HepG2 (cell line): Measurements from ENCODE around the gene ADIRF. TPM values are rescaled to one million over a fixed set of nuclear protein-coding genes. Genes with fewer than 3 reads are reported as not detected.

Source experiments
- ATAC-seq: fragments of 200-7000 bp; cut with Tn5 transposase; 3 replicates; pipeline ENCODE4 v1.9.1; 2020; ENCODE audit warnings: mild to moderate bottlenecking, moderate library complexity
- BruUV-seq: library from RNA; stranded (reverse); fragments of 400-500 nt; replicated peaks from 2 replicates; lab custom pipeline; 2021; lab: Mats Ljungman, UMichigan
- CTCF ChIA-PET: fragments of 300-600 bp; formaldehyde crosslinking; extraction: SDS; loops from one replicate; lab custom pipeline; 2021; ENCODE audit warnings: low total read pairs, inconsistent platforms, low intra/inter-chr PET ratio; lab: Yijun Ruan, JAX
- POLR2A ChIA-PET: fragments of 350-600 bp; sonication (Branson Sonifier 250); formaldehyde crosslinking; loops from one replicate; lab custom pipeline; 2020; ENCODE audit warnings: antibody characterized with exemption, inconsistent platforms; lab: Yijun Ruan, JAX
- DNase-seq: peaks from one replicate; pipeline ENCODE4 v3.0.0-alpha.2; 2015; ENCODE audit warnings: low spot score
- FAIRE-seq: peaks from 3 replicates; lab custom pipeline; 2011; peaks lifted over from hg19 to GRCh38; lab: Jason Lieb, UNC
- H2AFZ ChIP-seq: one replicate; pipeline ENCODE4 v1.6.1; 2011; ENCODE audit warnings: low read length, inconsistent platforms
- H3K27ac ChIP-seq: fragments of 300-600 bp; 3 replicates; pipeline ENCODE4 v1.8.0; 2011; ENCODE audit warnings: mixed run types, mild to moderate bottlenecking, mixed read lengths, low read length, inconsistent platforms; ENCODE audit not compliant: insufficient read depth; ENCODE audit errors: extremely low read length
- H3K27me3 ChIP-seq, 2 experiments: fragments of 200-600 bp in 1 of 2; 2 replicates in 1 of 2; 3 replicates in 1 of 2; pipeline versions ENCODE4 v1.6.0 to v1.8.0; 2011; ENCODE audit warnings: low read length in 2 of 2, mild to moderate bottlenecking in 2 of 2, moderate library complexity in 2 of 2, inconsistent platforms in 1 of 2; ENCODE audit not compliant: insufficient read depth in 2 of 2, control insufficient read depth in 1 of 2
- H3K36me3 ChIP-seq, 2 experiments: fragments of 200-600 bp in 1 of 2; replicated peaks in 1 of 2; 2 replicates in 1 of 2; 3 replicates in 1 of 2; pipeline versions ENCODE4 v1.5.1 to v1.8.0; 2011; ENCODE audit warnings: low read length in 2 of 2, inconsistent platforms in 1 of 2; ENCODE audit not compliant: insufficient read depth in 2 of 2, control insufficient read depth in 1 of 2
- H3K4me1 ChIP-seq: 2 replicates; pipeline ENCODE4 v1.5.1; 2012; ENCODE audit warnings: low read length, inconsistent platforms; ENCODE audit not compliant: insufficient read depth
- H3K4me2 ChIP-seq: 2 replicates; pipeline ENCODE4 v1.6.0; 2011; ENCODE audit warnings: low read depth, low read length, inconsistent platforms
- H3K4me3 ChIP-seq, 3 experiments: fragments of 200-600 bp in 1 of 3; sonication (generic), shearing (Covaris generic) in 1 of 3; replicated peaks in 1 of 3; 2 replicates each; pipeline ENCODE4 v1.5.1; 2011 to 2016; ENCODE audit warnings: low read length in 3 of 3, inconsistent platforms in 2 of 3, low read depth in 2 of 3, mild to moderate bottlenecking in 2 of 3, control low read depth in 1 of 3, mixed read lengths in 1 of 3; ENCODE audit not compliant: insufficient read depth in 1 of 3
- H3K79me2 ChIP-seq: one replicate; pipeline ENCODE4 v1.6.1; 2011; ENCODE audit warnings: low read length, inconsistent platforms; ENCODE audit not compliant: insufficient read depth
- H3K9ac ChIP-seq: 2 replicates; pipeline ENCODE4 v1.6.0; 2011; ENCODE audit warnings: mild to moderate bottlenecking, low read depth, low read length, inconsistent platforms; ENCODE audit not compliant: insufficient read depth
- H3K9me3 ChIP-seq: 2 replicates; pipeline ENCODE4 v1.5.1; 2012; ENCODE audit warnings: mild to moderate bottlenecking, low read length
- H4K20me1 ChIP-seq: 2 replicates; pipeline ENCODE4 v1.6.0; 2011; ENCODE audit warnings: inconsistent platforms, mild to moderate bottlenecking, low read length, moderate library complexity; ENCODE audit not compliant: insufficient read depth
- KDM5B ChIP-seq: sonication (generic); formaldehyde crosslinking; IDR thresholded peaks from 2 replicates; pipeline ENCODE4 v1.4.0; 2020; ENCODE audit warnings: missing genetic modification reagents, mild to moderate bottlenecking, borderline replicate concordance
- KLF11 ChIP-seq: IDR thresholded peaks from 2 replicates; pipeline ENCODE4 v1.6.1; 2016; ENCODE audit warnings: missing compliant biosample characterization
- NFYC ChIP-seq: IDR thresholded peaks from 2 replicates; pipeline ENCODE4 v1.6.1; 2016; ENCODE audit warnings: missing genetic modification reagents, missing compliant biosample characterization
- SALL2 ChIP-seq: sonication (generic); formaldehyde crosslinking; IDR thresholded peaks from 2 replicates; pipeline ENCODE4 v1.8.1; 2023; ENCODE audit warnings: mild to moderate bottlenecking, missing genetic modification reagents, inconsistent platforms
- SNRNP70 ChIP-seq: fragments of 200-400 bp; formaldehyde crosslinking; IDR thresholded peaks from 2 replicates; pipeline ENCODE4 v1.6.1; 2017; ENCODE audit warnings: mild to moderate bottlenecking, low read depth, low read length, moderate library complexity
- SRSF9 ChIP-seq: fragments of 200-400 bp; formaldehyde crosslinking; IDR thresholded peaks from 2 replicates; pipeline ENCODE4 v1.6.1; 2018; ENCODE audit warnings: borderline replicate concordance, mild to moderate bottlenecking, low read depth, low read length; ENCODE audit not compliant: insufficient read depth, poor library complexity, severe bottlenecking
- ZBED4 ChIP-seq: sonication (generic); formaldehyde crosslinking; IDR thresholded peaks from 2 replicates; pipeline ENCODE4 v1.4.0; 2020; ENCODE audit warnings: missing genetic modification reagents, borderline replicate concordance
- ZFP82 ChIP-seq: sonication (generic); formaldehyde crosslinking; IDR thresholded peaks from 2 replicates; pipeline ENCODE4 v1.5.1; 2020; ENCODE audit warnings: mild to moderate bottlenecking, missing genetic modification reagents, borderline replicate concordance
- ZNF143 ChIP-seq: sonication (generic); formaldehyde crosslinking; IDR thresholded peaks from 2 replicates; pipeline ENCODE4 v1.4.0; 2020; ENCODE audit warnings: missing genetic modification reagents
- ZNF24 ChIP-seq: fragments of 450-650 bp; IDR thresholded peaks from 2 replicates; pipeline ENCODE4 v1.6.1; 2017; ENCODE audit warnings: antibody characterized with exemption, mild to moderate bottlenecking
- ZNF264 ChIP-seq: sonication (generic); formaldehyde crosslinking; IDR thresholded peaks from 2 replicates; pipeline ENCODE4 v1.4.0; 2020; ENCODE audit warnings: missing genetic modification reagents
- ZNF382 ChIP-seq: sonication (generic); formaldehyde crosslinking; IDR thresholded peaks from 2 replicates; pipeline ENCODE4 v1.5.0; 2020; ENCODE audit warnings: missing genetic modification reagents, mild to moderate bottlenecking, borderline replicate concordance
- ZNF549 ChIP-seq: sonication (generic); formaldehyde crosslinking; IDR thresholded peaks from 2 replicates; pipeline ENCODE4 v1.5.0; 2020; ENCODE audit warnings: missing genetic modification reagents
- ZNF891 ChIP-seq: sonication (generic); formaldehyde crosslinking; IDR thresholded peaks from 2 replicates; pipeline ENCODE4 v1.5.0; 2020; ENCODE audit warnings: mild to moderate bottlenecking, missing genetic modification reagents
- WGBS: methylation state at CpG from one replicate; pipeline ENCODE4 v1.1.6; 2017; ENCODE audit warnings: low lambda C conversion rate; 5-methylcytosine and 5-hydroxymethylcytosine counted together
- in situ Hi-C: cut with HindIII; loops from 2 replicates; pipeline ENCODE4 v1.10.0; 2017; ENCODE audit warnings: low pct_unique_long_range_greater_than_20kb; ENCODE audit not compliant: extremely low pct_ligation_motif_present
- intact Hi-C: fragments of 100-400 bp; cut with micrococcal nuclease; formaldehyde crosslinking; loops from one replicate; pipeline ENCODE4 v1.10.0; 2022; ENCODE audit not compliant: unreplicated experiment
- polyA plus RNA-seq, 8 experiments: library from polyadenylated mRNA; depleted of rRNA in 3 of 8; stranded (reverse) in 7 of 8; unstranded in 1 of 8; fragments of >200 nt; fragmentation: Illumina TruSeq in 4 of 8; extraction: Trizol in 4 of 8; gene quantifications; 2 replicates each; pipeline versions ENCODE4 v1.2.1 to v1.2.3, GENCODE V29; 2011 to 2016; ENCODE audit warnings: low read depth in 4 of 8, missing spikeins in 1 of 8, mixed read lengths in 1 of 8; ENCODE audit not compliant: insufficient read depth in 1 of 8
- total RNA-seq, 5 experiments: library from RNA; depleted of rRNA; stranded (reverse); fragments of >200 nt; fragmentation: Illumina TruSeq; extraction: Trizol; gene quantifications; 2 replicates each; pipeline ENCODE4 v1.2.3, GENCODE V29; 2016; ENCODE audit warnings: low read depth in 1 of 5
- TF ChIP-seq, protein P1 (sequence below), 2 experiments: sonication (generic) in 1 of 2; formaldehyde crosslinking in 1 of 2; IDR thresholded peaks; 2 replicates each; pipeline versions ENCODE4 v1.6.1 to v1.9.0; 2014 to 2022; ENCODE audit warnings: antibody characterized with exemption in 1 of 2, borderline replicate concordance in 1 of 2, inconsistent platforms in 1 of 2, low read depth in 1 of 2, missing genetic modification reagents in 1 of 2

The ADIRF gene
- total and polyA plus RNA-seq, 2 of the 13 experiments (the other 11 are each of a cell fraction or from before 2014, with no cell fraction given) = 0.13 to 0.40 TPM

GRCh38 chr10:86968994-86969355 is 693 bp downstream of the ADIRF start:
- Histone ChIP-seq H3K9me3 (no peaks in the 10 kb centered on the region), H3K36me3 (no peaks in the 10 kb centered on the region), H3K27me3 (peaks cover 5 to 60% of the 10 kb centered on the region in 2 experiments; a peak in 3 of 5 replicates), H3K9ac (no peak overlapping the region)
- no peak for FAIRE-seq
- intact Hi-C loops = no loop called here
- WGBS = 20% methylated on average over 4 of the region's 9 CpGs
- TF ChIP-seq ZNF382 (CRISPR knock-in tag) = no peak
- TF ChIP-seq KDM5B = no peak
- TF ChIP-seq ZNF264 = no peak
- no peak for TF ChIP-seq SALL2 (CRISPR knock-in tag)
- no peak for TF ChIP-seq ZNF143 (CRISPR knock-in tag)
- no peak for TF ChIP-seq ZBED4 (CRISPR knock-in tag)
- no peak for TF ChIP-seq ZNF891 (CRISPR knock-in tag)
- TF ChIP-seq, protein P1, sequence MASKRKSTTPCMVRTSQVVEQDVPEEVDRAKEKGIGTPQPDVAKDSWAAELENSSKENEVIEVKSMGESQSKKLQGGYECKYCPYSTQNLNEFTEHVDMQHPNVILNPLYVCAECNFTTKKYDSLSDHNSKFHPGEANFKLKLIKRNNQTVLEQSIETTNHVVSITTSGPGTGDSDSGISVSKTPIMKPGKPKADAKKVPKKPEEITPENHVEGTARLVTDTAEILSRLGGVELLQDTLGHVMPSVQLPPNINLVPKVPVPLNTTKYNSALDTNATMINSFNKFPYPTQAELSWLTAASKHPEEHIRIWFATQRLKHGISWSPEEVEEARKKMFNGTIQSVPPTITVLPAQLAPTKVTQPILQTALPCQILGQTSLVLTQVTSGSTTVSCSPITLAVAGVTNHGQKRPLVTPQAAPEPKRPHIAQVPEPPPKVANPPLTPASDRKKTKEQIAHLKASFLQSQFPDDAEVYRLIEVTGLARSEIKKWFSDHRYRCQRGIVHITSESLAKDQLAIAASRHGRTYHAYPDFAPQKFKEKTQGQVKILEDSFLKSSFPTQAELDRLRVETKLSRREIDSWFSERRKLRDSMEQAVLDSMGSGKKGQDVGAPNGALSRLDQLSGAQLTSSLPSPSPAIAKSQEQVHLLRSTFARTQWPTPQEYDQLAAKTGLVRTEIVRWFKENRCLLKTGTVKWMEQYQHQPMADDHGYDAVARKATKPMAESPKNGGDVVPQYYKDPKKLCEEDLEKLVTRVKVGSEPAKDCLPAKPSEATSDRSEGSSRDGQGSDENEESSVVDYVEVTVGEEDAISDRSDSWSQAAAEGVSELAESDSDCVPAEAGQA (IDR thresholded peaks at IDR 0.05; ENCODE audit: low read depth) = no peak
- TF ChIP-seq, protein P1 (CRISPR knock-in tag; IDR thresholded peaks at IDR 0.05; ENCODE audit: borderline replicate concordance) = no peak
- no peak for TF ChIP-seq SRSF9
- TF ChIP-seq SNRNP70 = no peak
- no peak for TF ChIP-seq ZNF549 (CRISPR knock-in tag)
- TF ChIP-seq KLF11 (CRISPR knock-in tag) = no peak
- TF ChIP-seq NFYC (CRISPR knock-in tag) = no peak
- TF ChIP-seq ZNF24 = no peak
- no peak for TF ChIP-seq ZFP82 (CRISPR knock-in tag)
- TF ChIP-seq, all 625 proteins: peak for 0
- H3K4me3 ChIP-seq = no peak overlapping the region
- no peak overlapping the region for H3K4me2 ChIP-seq
- no peak overlapping the region for H3K27ac ChIP-seq
- peaks cover 30% of the 10 kb centered on the region for H3K4me1 ChIP-seq
- ChIA-PET CTCF (no interaction called here), POLR2A (no interaction called here)
- no peaks in the 10 kb centered on the region for H3K79me2 ChIP-seq
- H4K20me1 ChIP-seq = no peaks in the 10 kb centered on the region
- in situ Hi-C loops = no loop called here
- no TSS peak for BruUV-seq
- DNase-seq (no peak), ATAC-seq (no peak)
- H2AFZ ChIP-seq = no peak overlapping the region
